ENCODE results near the gene PRR5. TPM values are rescaled to one million over a fixed set of nuclear protein-coding genes. Genes with fewer than 3 reads are reported as not detected.

The PRR5 gene
- total RNA-seq, 1 donor from 2014 or later: 27.6 TPM

GRCh38 chr22:44718418-44718817 lies 16.4 kb downstream of the PRR5 start:
- DNase-seq (ENCODE audit: low spot score): no peak

- no peak for DNase-seq (ENCODE audit: low spot score)
Observed at GRCh38 chr22:44719586-44720368, 17.8 kb downstream of the PRR5 start.

GRCh38 chr22:44721213-44721612 lies 19.2 kb downstream of the PRR5 start:
- DNase-seq (ENCODE audit: low spot score): no peak

- DNase-seq (ENCODE audit: low spot score): no peak
Observed at GRCh38 chr22:44722611-44723010, 20.6 kb downstream of the PRR5 start.

- no peak for DNase-seq (ENCODE audit: low spot score)
Observed at GRCh38 chr22:44723801-44724200, 21.8 kb downstream of the PRR5 start.

GRCh38 chr22:44724416-44724815 lies 22.4 kb downstream of the PRR5 start:
- no peak for DNase-seq (ENCODE audit: low spot score)

- DNase-seq (ENCODE audit: low spot score): no peak
Observed at GRCh38 chr22:44724859-44725258, 22.9 kb downstream of the PRR5 start.

- no peak for DNase-seq (ENCODE audit: low spot score)
Observed at GRCh38 chr22:44726439-44726838, 24.4 kb downstream of the PRR5 start.

- no peak for DNase-seq (ENCODE audit: low spot score)
Observed at GRCh38 chr22:44727148-44727547, 25.1 kb downstream of the PRR5 start.

- DNase-seq (ENCODE audit: low spot score): no peak
Observed at GRCh38 chr22:44727709-44728108, 25.7 kb downstream of the PRR5 start.

- no peak for DNase-seq (ENCODE audit: low spot score)
Observed at GRCh38 chr22:44728761-44729324, 26.8 kb downstream of the PRR5 start.

GRCh38 chr22:44729391-44730021 lies 27.5 kb downstream of the PRR5 start:
- no peak for DNase-seq (ENCODE audit: low spot score)

- DNase-seq (ENCODE audit: low spot score): no peak
Observed at GRCh38 chr22:44730022-44730393, 28.0 kb downstream of the PRR5 start.

- DNase-seq (ENCODE audit: low spot score): no peak
Observed at GRCh38 chr22:44730490-44731356, 28.7 kb downstream of the PRR5 start.

GRCh38 chr22:44731357-44731970 lies 29.5 kb downstream of the PRR5 start:
- DNase-seq (ENCODE audit: low spot score): no peak

- DNase-seq (ENCODE audit: low spot score): no peak
Observed at GRCh38 chr22:44732017-44732561, 30.1 kb downstream of the PRR5 start.

- DNase-seq (ENCODE audit: low spot score): no peak
Observed at GRCh38 chr22:44732661-44733060, 30.7 kb downstream of the PRR5 start.

- no peak for DNase-seq (ENCODE audit: low spot score)
Observed at GRCh38 chr22:44733426-44734106, 31.6 kb downstream of the PRR5 start.

- no peak for DNase-seq (ENCODE audit: low spot score)
Observed at GRCh38 chr22:44734278-44734677, 32.3 kb downstream of the PRR5 start.

- DNase-seq (ENCODE audit: low spot score): no peak
Observed at GRCh38 chr22:44734801-44735517, 33.0 kb downstream of the PRR5 start.

All from ureter (tissue), 1 donor.